ENCODE measurements around the gene GALNT15.

GALNT15 gene

DNA sequence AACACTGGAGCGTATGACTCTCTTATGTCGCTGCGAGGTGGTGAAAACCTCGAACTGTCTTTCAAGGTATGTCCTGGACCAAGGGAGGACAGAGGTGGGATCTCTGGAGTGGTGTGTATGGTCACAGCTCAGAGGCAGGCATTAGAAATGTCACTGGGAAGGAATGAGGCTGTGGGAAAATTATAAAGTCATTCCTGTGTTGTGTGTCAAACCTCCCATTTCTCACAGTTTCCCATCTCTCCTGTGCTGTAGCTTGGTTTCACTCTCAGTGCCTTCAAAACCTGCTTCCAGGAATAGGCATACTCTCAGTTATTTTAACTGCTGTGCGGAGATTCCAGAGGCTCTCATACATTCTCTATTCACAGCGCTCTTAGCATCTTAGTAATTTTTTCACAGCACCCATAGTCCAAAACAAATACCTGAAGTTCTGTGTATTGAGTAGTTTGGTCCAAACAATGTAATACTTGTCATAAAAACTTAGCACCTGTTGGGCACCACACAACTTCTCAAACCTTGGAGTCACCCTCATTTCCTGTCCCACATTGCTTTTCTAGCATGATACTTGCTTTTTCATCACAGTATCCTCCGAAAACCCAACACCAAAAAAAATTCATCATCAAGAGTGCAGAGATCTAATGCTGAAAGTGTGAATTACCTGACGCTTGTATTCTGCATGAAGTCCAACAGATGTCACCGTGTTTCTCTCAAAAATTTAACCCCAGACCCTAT lies 36.9 kb downstream of the GALNT15 start:
- ATAC-seq (ENCODE audit: low read depth) (no peak), DNase-seq (ENCODE audit: low spot score) (no peak)
- Histone ChIP-seq H3K27me3 (ENCODE audit: insufficient read depth, poor library complexity, severe bottlenecking) (no peaks in the 10 kb centered on the region), H3K27ac (ENCODE audit: poor library complexity, severe bottlenecking) (no peak overlapping the region), H3K36me3 (ENCODE audit: low read depth) (no peaks in the 10 kb centered on the region), H3K9me3 (ENCODE audit: severe bottlenecking) (no peaks in the 10 kb centered on the region), H3K4me1 (ENCODE audit: insufficient read depth, poor library complexity, severe bottlenecking) (no peaks in the 10 kb centered on the region), H3K4me3 (ENCODE audit: severe bottlenecking) (no peak overlapping the region)
- no peak for TF ChIP-seq CTCF (IDR thresholded peaks at IDR 0.05; ENCODE audit: poor library complexity, severe bottlenecking)

GRCh38 chr3:16214366-16214765 lies 39.9 kb downstream of the GALNT15 start:
- H3K27me3 ChIP-seq (ENCODE audit: insufficient read depth, poor library complexity, severe bottlenecking), result no peaks in the 10 kb centered on the region
- no peaks in the 10 kb centered on the region for H3K4me1 ChIP-seq (ENCODE audit: insufficient read depth, poor library complexity, severe bottlenecking)
- no peak for TF ChIP-seq CTCF (IDR thresholded peaks at IDR 0.05; ENCODE audit: poor library complexity, severe bottlenecking)
- no peak for ATAC-seq (ENCODE audit: low read depth)
- no peak overlapping the region for H3K4me3 ChIP-seq (ENCODE audit: severe bottlenecking)
- no peak for DNase-seq (ENCODE audit: low spot score)
- H3K27ac ChIP-seq (ENCODE audit: poor library complexity, severe bottlenecking), result no peak overlapping the region
- no peaks in the 10 kb centered on the region for H3K9me3 ChIP-seq (ENCODE audit: severe bottlenecking)
- H3K36me3 ChIP-seq (ENCODE audit: low read depth), result no peaks in the 10 kb centered on the region

DNA sequence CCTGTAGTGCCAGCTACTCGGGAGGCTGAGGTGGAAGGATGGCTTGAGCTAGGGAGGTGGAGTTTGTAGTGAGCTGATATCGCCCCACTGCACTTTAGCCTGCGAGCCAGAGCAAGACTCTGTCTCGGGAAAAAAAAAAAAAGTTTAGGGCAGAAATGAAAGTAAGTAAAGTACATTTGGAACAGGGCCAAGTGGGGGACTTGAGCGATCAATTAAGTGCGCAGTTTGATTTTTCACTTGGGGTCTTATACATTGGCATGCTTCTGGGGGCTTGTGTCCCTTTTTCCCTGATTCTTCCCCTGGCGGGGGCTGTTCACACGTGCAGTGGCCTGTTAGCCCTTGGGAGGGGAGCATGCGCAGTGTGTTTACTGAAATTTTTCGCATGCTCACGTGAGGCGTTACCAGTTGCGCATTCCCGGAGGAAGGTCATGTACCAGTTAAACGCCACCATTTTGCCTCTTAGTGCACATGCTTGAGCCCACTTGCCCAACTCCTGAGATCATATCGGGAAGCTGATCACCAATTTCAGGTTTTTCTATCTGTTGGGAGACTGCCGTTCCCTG lies 42.0 kb downstream of the GALNT15 start:
- Histone ChIP-seq H3K4me1 (ENCODE audit: insufficient read depth, poor library complexity, severe bottlenecking) (no peaks in the 10 kb centered on the region), H3K4me3 (ENCODE audit: severe bottlenecking) (no peak overlapping the region), H3K9me3 (ENCODE audit: severe bottlenecking) (no peaks in the 10 kb centered on the region), H3K27me3 (ENCODE audit: insufficient read depth, poor library complexity, severe bottlenecking) (no peaks in the 10 kb centered on the region), H3K27ac (ENCODE audit: poor library complexity, severe bottlenecking) (no peak overlapping the region), H3K36me3 (ENCODE audit: low read depth) (no peaks in the 10 kb centered on the region)
- TF ChIP-seq CTCF (IDR thresholded peaks at IDR 0.05; ENCODE audit: poor library complexity, severe bottlenecking), result no peak
- ATAC-seq (ENCODE audit: low read depth), result no peak
- no peak for DNase-seq (ENCODE audit: low spot score)

- H3K9me3 ChIP-seq (ENCODE audit: severe bottlenecking), result no peaks in the 10 kb centered on the region
- no peak for DNase-seq (ENCODE audit: low spot score)
- H3K4me1 ChIP-seq (ENCODE audit: insufficient read depth, poor library complexity, severe bottlenecking), result no peaks in the 10 kb centered on the region
- no peak overlapping the region for H3K27ac ChIP-seq (ENCODE audit: poor library complexity, severe bottlenecking)
- no peaks in the 10 kb centered on the region for H3K27me3 ChIP-seq (ENCODE audit: insufficient read depth, poor library complexity, severe bottlenecking)
- ATAC-seq (ENCODE audit: low read depth), result no peak
- TF ChIP-seq CTCF (IDR thresholded peaks at IDR 0.05; ENCODE audit: poor library complexity, severe bottlenecking), result no peak
- no peaks in the 10 kb centered on the region for H3K36me3 ChIP-seq (ENCODE audit: low read depth)
- H3K4me3 ChIP-seq (ENCODE audit: severe bottlenecking), result no peak overlapping the region
Observed at GRCh38 chr3:16219777-16220176, 45.3 kb downstream of the GALNT15 start.

DNA sequence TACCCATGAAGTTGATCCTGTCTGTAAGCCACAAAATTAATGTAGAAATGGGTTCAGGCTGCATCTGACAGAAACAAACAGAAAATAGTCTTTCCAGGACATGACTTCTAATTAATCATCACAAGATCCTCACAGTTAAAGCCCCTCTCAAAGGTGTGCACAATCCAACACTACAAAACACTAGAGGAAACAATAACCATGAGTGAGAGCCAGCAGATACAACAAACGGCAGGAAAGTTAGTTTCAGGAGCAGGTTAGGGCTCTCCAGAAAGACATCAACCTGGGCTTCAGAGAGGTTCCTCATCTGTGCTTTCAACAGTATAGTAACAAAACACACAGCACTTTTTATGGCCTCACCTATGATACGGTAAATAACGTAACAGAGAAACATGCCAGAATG lies 47.5 kb downstream of the GALNT15 start:
- Histone ChIP-seq H3K4me1 (ENCODE audit: insufficient read depth, poor library complexity, severe bottlenecking) (no peaks in the 10 kb centered on the region), H3K27ac (ENCODE audit: poor library complexity, severe bottlenecking) (no peak overlapping the region), H3K27me3 (ENCODE audit: insufficient read depth, poor library complexity, severe bottlenecking) (no peaks in the 10 kb centered on the region), H3K9me3 (ENCODE audit: severe bottlenecking) (no peaks in the 10 kb centered on the region), H3K36me3 (ENCODE audit: low read depth) (no peaks in the 10 kb centered on the region), H3K4me3 (ENCODE audit: severe bottlenecking) (no peak overlapping the region)
- no peak for TF ChIP-seq CTCF (IDR thresholded peaks at IDR 0.05; ENCODE audit: poor library complexity, severe bottlenecking)
- ATAC-seq (ENCODE audit: low read depth) (no peak), DNase-seq (ENCODE audit: low spot score) (no peak)

Measured in RWPE2 (cell line).